ENCODE data around the gene VCP. TPM values are rescaled to one million over a fixed set of nuclear protein-coding genes. Genes with fewer than 3 reads are reported as not detected.
A peak's percentile ranks its signal among the peaks of the same experiment; 100 is the strongest.

The VCP gene
- total RNA-seq, 1 donor from 2014 or later = 244 TPM

GRCh38 chr9:35074791-35075190, 2.4 kb upstream of the VCP start:
- no peak overlapping the region for H3K4me3 ChIP-seq (ENCODE audit: low read depth, low read length)
- no peak for TF ChIP-seq CTCF (conservative IDR thresholded peaks at IDR 0.05; ENCODE audit: low read depth, low read length)

GRCh38 chr9:35074141-35074540, 1.7 kb upstream of the VCP start:
- no peak for DNase-seq (ENCODE audit: low read depth)
- no peak for TF ChIP-seq CTCF (conservative IDR thresholded peaks at IDR 0.05; ENCODE audit: low read depth, low read length)

More at GRCh38 chr9:35074791-35075190, 2.4 kb upstream of the VCP start:
- no peak for DNase-seq (ENCODE audit: low read depth)

GRCh38 chr9:35073279-35073612, 821 bp upstream of the VCP start:
- H3K4me3 ChIP-seq (ENCODE audit: low read depth, low read length) = peak overlapping the region; percentile 35
- TF ChIP-seq CTCF (conservative IDR thresholded peaks at IDR 0.05; ENCODE audit: low read depth, low read length) = no peak
- no peak for DNase-seq (ENCODE audit: low read depth)

More at GRCh38 chr9:35074141-35074540, 1.7 kb upstream of the VCP start:
- no peak overlapping the region for H3K4me3 ChIP-seq (ENCODE audit: low read depth, low read length)

GRCh38 chr9:35071814-35072460, 488 bp downstream of the VCP start:
- DNase-seq (ENCODE audit: low read depth) = no peak
- H3K4me3 ChIP-seq (ENCODE audit: low read depth, low read length) = peak overlapping the region; percentile 93
- peak; percentile 39 for TF ChIP-seq CTCF (conservative IDR thresholded peaks at IDR 0.05; ENCODE audit: low read depth, low read length)

GRCh38 chr9:35070823-35071813, 1.3 kb downstream of the VCP start:
- no peak for TF ChIP-seq CTCF (conservative IDR thresholded peaks at IDR 0.05; ENCODE audit: low read depth, low read length)

GRCh38 chr9:35069020-35069419, 3.4 kb downstream of the VCP start:
- no peak overlapping the region for H3K4me3 ChIP-seq (ENCODE audit: low read depth, low read length)
- DNase-seq (ENCODE audit: low read depth) = no peak
- no peak for TF ChIP-seq CTCF (conservative IDR thresholded peaks at IDR 0.05; ENCODE audit: low read depth, low read length)

More at GRCh38 chr9:35070823-35071813, 1.3 kb downstream of the VCP start:
- peak overlapping the region; percentile 93 for H3K4me3 ChIP-seq (ENCODE audit: low read depth, low read length)
- DNase-seq (ENCODE audit: low read depth) = no peak
